Thyroid gland (tissue), 4 donors: ENCODE measurements around the gene RNU6-8. TPM values are rescaled to one million over a fixed set of nuclear protein-coding genes. Genes with fewer than 3 reads are reported as not detected.

ENCODE experiments used
- DNase-seq, 2 donors: peaks; one replicate each; pipeline ENCODE4 v3.0.0-alpha.2; 2019
- H3K27ac ChIP-seq, 3 donors: fragments of 200-600 bp; sonication (generic); 1 replicate in 2 of 3; 2 replicates in 1 of 3; pipeline ENCODE4 v1.5.1; 2016 to 2019; ENCODE audit warnings: mild to moderate bottlenecking in 1 of 3, moderate library complexity in 1 of 3
- H3K27me3 ChIP-seq: fragments of 200-600 bp; sonication (generic); one replicate; pipeline ENCODE4 v1.5.1; 2019
- H3K36me3 ChIP-seq, 2 donors: fragments of 200-600 bp; sonication (generic); one replicate each; pipeline ENCODE4 v1.5.1; 2016 to 2019
- H3K4me1 ChIP-seq, 2 donors: fragments of 200-600 bp; sonication (generic); one replicate each; pipeline ENCODE4 v1.5.1; 2017 to 2019
- H3K4me3 ChIP-seq, 3 donors: fragments of 200-600 bp; sonication (generic); replicated peaks in 1 of 3; 1 replicate in 2 of 3; 2 replicates in 1 of 3; pipeline ENCODE4 v1.5.1; 2016; ENCODE audit warnings: mild to moderate bottlenecking in 1 of 3
- H3K9me3 ChIP-seq: fragments of 200-600 bp; sonication (generic); one replicate; pipeline ENCODE4 v1.5.1; 2017
- CTCF ChIP-seq, 6 experiments: fragments of 200-600 bp in 3 of 6; fragments of 450-650 bp in 3 of 6; sonication (generic) in 3 of 6; IDR thresholded peaks; one replicate each; pipeline ENCODE4 v1.5.1; 2016 to 2019; ENCODE audit warnings: antibody characterized with exemption in 6 of 6, mild to moderate bottlenecking in 2 of 6, inconsistent platforms in 1 of 6, moderate library complexity in 1 of 6
- POLR2A ChIP-seq, 2 donors: fragments of 450-650 bp; IDR thresholded peaks; one replicate each; pipeline ENCODE4 v1.6.1; 2017; ENCODE audit warnings: antibody characterized with exemption in 2 of 2, mild to moderate bottlenecking in 2 of 2, moderate library complexity in 1 of 2
- WGBS, 2 donors: methylation state at CpG; one replicate each; pipeline ENCODE4 v1.1.5; 2017; 5-methylcytosine and 5-hydroxymethylcytosine counted together
- intact Hi-C: fragments of 100-400 bp; cut with DNase I; formaldehyde crosslinking; loops from one replicate; pipeline ENCODE4 v1.15.1; 2023
- small RNA-seq: library from RNA; depleted of rRNA; stranded (forward); fragments of <200 nt; gene quantifications from one replicate; pipeline ENCODE3, GENCODE V24; 2016
- total RNA-seq, 4 donors: library from RNA; depleted of rRNA; stranded (reverse); fragments of >200 nt; gene quantifications; one replicate each; pipeline ENCODE4 v1.2.3, GENCODE V29; 2016

The RNU6-8 gene
- total RNA-seq, 4 donors from 2014 or later = not detected

- Histone ChIP-seq H3K9me3 (no peaks in the 10 kb centered on the region), H3K4me1 (no peaks in the 10 kb centered on the region), H3K27ac (no peak overlapping the region), H3K27me3 (no peaks in the 10 kb centered on the region), H3K36me3 (no peaks in the 10 kb centered on the region), H3K4me3 (no peak overlapping the region)
- intact Hi-C loops = no loop called here
- TF ChIP-seq POLR2A (IDR thresholded peaks at IDR 0.05) (no peak), CTCF (IDR thresholded peaks at IDR 0.05) (no peak)
- WGBS, 2 donors = 88 to 89% methylated on average over 3 of the region's 3 CpGs
- DNase-seq = no peak
Measured at GRCh38 chr14:32169191-32169590, 33.9 kb downstream of the RNU6-8 start.

- Histone ChIP-seq H3K4me3 (no peak overlapping the region), H3K36me3 (no peaks in the 10 kb centered on the region), H3K27me3 (no peaks in the 10 kb centered on the region), H3K27ac (no peak overlapping the region), H3K9me3 (no peaks in the 10 kb centered on the region), H3K4me1 (no peaks in the 10 kb centered on the region)
- intact Hi-C loops = no loop called here
- no peak for DNase-seq
- no peak for TF ChIP-seq POLR2A (IDR thresholded peaks at IDR 0.05)
- no peak for TF ChIP-seq CTCF (IDR thresholded peaks at IDR 0.05)
- WGBS, 2 donors = 78 to 88% methylated on average over 3 of the region's 3 CpGs
Measured at GRCh38 chr14:32167907-32168306, 35.2 kb downstream of the RNU6-8 start.

- Histone ChIP-seq H3K27me3 (no peaks in the 10 kb centered on the region), H3K4me3 (no peak overlapping the region), H3K27ac (no peak overlapping the region), H3K9me3 (no peaks in the 10 kb centered on the region), H3K36me3 (no peaks in the 10 kb centered on the region), H3K4me1 (no peaks in the 10 kb centered on the region)
- DNase-seq = no peak
- TF ChIP-seq POLR2A (IDR thresholded peaks at IDR 0.05) = no peak
- no peak for TF ChIP-seq CTCF (IDR thresholded peaks at IDR 0.05)
- 90 to 97% methylated on average over 1 of the region's 1 CpG for WGBS, 2 donors
- intact Hi-C loops = no loop called here
Measured at GRCh38 chr14:32166924-32167323, 36.1 kb downstream of the RNU6-8 start.

GRCh38 chr14:32166029-32166428 is 37.0 kb downstream of the RNU6-8 start:
- no peak overlapping the region for H3K4me3 ChIP-seq
- no peak overlapping the region for H3K27ac ChIP-seq
- H3K27me3 ChIP-seq = no peaks in the 10 kb centered on the region
- no peaks in the 10 kb centered on the region for H3K9me3 ChIP-seq
- no peaks in the 10 kb centered on the region for H3K4me1 ChIP-seq
- intact Hi-C loops = no loop called here
- DNase-seq = no peak
- WGBS, 2 donors = 97% methylated on average over 2 of the region's 2 CpGs
- no peak for TF ChIP-seq POLR2A (IDR thresholded peaks at IDR 0.05)
- TF ChIP-seq CTCF (IDR thresholded peaks at IDR 0.05) = no peak
- H3K36me3 ChIP-seq = no peaks in the 10 kb centered on the region

Small RNAs within 50 kb of the gene (small RNA-seq; reads per million reads assigned to genes)
- 0.47 reads per million for gene RNU6-7
- gene RNU6-8 = not detected

Other genes starting within 250 kb of the RNU6-8 start
- 100 to 1,000 TPM; 189 to 365 (median 229) TPM for gene ARHGAP5, start 126.0 kb downstream of the RNU6-8 start, total RNA-seq
- gene RNU6-7, start 1.2 kb downstream of the RNU6-8 start, total RNA-seq = not detected
- gene AKAP6, start 126.0 kb upstream of the RNU6-8 start, total RNA-seq = 10 to 100 TPM; 13.0 to 34.5 (median 22.7) TPM